ENCODE measurements around the gene HPCA. TPM values are rescaled to one million over a fixed set of nuclear protein-coding genes. Genes with fewer than 3 reads are reported as not detected.

HPCA gene
- total and polyA plus RNA-seq, 2 of the 13 experiments (the other 11 are each of a cell fraction or from before 2014, with no cell fraction given), result not detected

DNA sequence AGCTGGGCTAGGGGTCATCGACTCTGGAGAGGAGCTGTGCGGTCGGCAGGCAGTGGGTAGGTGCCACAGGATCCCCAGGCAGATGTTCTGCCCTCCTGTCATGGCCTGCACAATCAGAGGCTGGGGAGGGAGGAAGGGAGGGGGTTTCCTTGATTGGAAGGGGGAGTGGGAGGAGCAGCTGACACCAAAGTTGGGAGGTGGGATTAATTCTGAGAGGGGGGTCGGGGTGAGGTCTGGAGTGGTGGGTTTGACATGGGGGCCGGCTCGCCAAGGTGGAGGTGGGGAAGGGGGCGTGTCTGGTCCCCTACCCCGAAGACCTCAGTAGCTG is 651 bp upstream of the HPCA start:
- Histone ChIP-seq H3K4me1 (ENCODE audit: insufficient read depth, low read length) (peaks cover 7% of the 10 kb centered on the region), H3K9ac (ENCODE audit: insufficient read depth, low read depth, low read length) (no peak overlapping the region), H3K36me3 (replicated peaks in 1 of 2; ENCODE audit: control insufficient read depth in 1 of 2, insufficient read depth in 2 of 2, low read length in 2 of 2) (no peaks in the 10 kb centered on the region), H4K20me1 (ENCODE audit: insufficient read depth, low read length) (0 out of 2 replicates have a peak, but pooled peaks cover 4% of the 10 kb centered on the region), H3K27me3 (ENCODE audit: control insufficient read depth in 1 of 2, insufficient read depth in 2 of 2, low read length in 2 of 2) (peaks cover 9 to 57% of the 10 kb centered on the region in 2 experiments; a peak in 4 of 5 replicates), H3K4me3 (replicated peaks in 1 of 3; ENCODE audit: insufficient read depth in 1 of 3, low read depth in 2 of 3, low read length in 3 of 3) (no peak overlapping the region), H3K4me2 (ENCODE audit: low read depth, low read length) (no peak overlapping the region), H3K9me3 (ENCODE audit: low read length) (no peaks in the 10 kb centered on the region), H2AFZ (ENCODE audit: low read length) (no peak overlapping the region), H3K27ac (ENCODE audit: extremely low read length, insufficient read depth, low read length) (no peak overlapping the region), H3K79me2 (ENCODE audit: insufficient read depth, low read length) (no peaks in the 10 kb centered on the region)
- CTCF ChIA-PET (ENCODE audit: low intra/inter-chr PET ratio, low total read pairs), result interaction anchor here (0.7 kb wide), 1 partner anchor 13 kb away, joined by 3 read pairs; no protein-coding TSS in a partner anchor
- no peak for DNase-seq (ENCODE audit: low spot score)
- POLR2A ChIA-PET, result no interaction called here
- intact Hi-C loops (cut with micrococcal nuclease; ENCODE audit: unreplicated experiment) (no loop called here), in situ Hi-C loops (cut with HindIII; ENCODE audit: extremely low pct_ligation_motif_present, low pct_unique_long_range_greater_than_20kb) (no loop called here)
- no peak for FAIRE-seq
- BruUV-seq (replicated peaks), result no TSS peak
- ATAC-seq, result no peak
- WGBS (ENCODE audit: low lambda C conversion rate), result 23% methylated on average over 7 of the region's 8 CpGs
- TF ChIP-seq, protein P1, sequence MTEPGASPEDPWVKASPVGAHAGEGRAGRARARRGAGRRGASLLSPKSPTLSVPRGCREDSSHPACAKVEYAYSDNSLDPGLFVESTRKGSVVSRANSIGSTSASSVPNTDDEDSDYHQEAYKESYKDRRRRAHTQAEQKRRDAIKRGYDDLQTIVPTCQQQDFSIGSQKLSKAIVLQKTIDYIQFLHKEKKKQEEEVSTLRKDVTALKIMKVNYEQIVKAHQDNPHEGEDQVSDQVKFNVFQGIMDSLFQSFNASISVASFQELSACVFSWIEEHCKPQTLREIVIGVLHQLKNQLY (CRISPR knock-in tag; IDR thresholded peaks at IDR 0.05), result no peak
- no peak for TF ChIP-seq TP53 (CRISPR knock-in tag; conservative IDR thresholded peaks at IDR 0.05)
- TF ChIP-seq, protein P2, sequence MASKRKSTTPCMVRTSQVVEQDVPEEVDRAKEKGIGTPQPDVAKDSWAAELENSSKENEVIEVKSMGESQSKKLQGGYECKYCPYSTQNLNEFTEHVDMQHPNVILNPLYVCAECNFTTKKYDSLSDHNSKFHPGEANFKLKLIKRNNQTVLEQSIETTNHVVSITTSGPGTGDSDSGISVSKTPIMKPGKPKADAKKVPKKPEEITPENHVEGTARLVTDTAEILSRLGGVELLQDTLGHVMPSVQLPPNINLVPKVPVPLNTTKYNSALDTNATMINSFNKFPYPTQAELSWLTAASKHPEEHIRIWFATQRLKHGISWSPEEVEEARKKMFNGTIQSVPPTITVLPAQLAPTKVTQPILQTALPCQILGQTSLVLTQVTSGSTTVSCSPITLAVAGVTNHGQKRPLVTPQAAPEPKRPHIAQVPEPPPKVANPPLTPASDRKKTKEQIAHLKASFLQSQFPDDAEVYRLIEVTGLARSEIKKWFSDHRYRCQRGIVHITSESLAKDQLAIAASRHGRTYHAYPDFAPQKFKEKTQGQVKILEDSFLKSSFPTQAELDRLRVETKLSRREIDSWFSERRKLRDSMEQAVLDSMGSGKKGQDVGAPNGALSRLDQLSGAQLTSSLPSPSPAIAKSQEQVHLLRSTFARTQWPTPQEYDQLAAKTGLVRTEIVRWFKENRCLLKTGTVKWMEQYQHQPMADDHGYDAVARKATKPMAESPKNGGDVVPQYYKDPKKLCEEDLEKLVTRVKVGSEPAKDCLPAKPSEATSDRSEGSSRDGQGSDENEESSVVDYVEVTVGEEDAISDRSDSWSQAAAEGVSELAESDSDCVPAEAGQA (IDR thresholded peaks at IDR 0.05; ENCODE audit: low read depth), result no peak
- TF ChIP-seq, protein P2 (CRISPR knock-in tag; IDR thresholded peaks at IDR 0.05; ENCODE audit: borderline replicate concordance), result no peak
- no peak for TF ChIP-seq SIX1 (CRISPR knock-in tag; IDR thresholded peaks at IDR 0.05; ENCODE audit: borderline replicate concordance)
- TF ChIP-seq, protein P3, sequence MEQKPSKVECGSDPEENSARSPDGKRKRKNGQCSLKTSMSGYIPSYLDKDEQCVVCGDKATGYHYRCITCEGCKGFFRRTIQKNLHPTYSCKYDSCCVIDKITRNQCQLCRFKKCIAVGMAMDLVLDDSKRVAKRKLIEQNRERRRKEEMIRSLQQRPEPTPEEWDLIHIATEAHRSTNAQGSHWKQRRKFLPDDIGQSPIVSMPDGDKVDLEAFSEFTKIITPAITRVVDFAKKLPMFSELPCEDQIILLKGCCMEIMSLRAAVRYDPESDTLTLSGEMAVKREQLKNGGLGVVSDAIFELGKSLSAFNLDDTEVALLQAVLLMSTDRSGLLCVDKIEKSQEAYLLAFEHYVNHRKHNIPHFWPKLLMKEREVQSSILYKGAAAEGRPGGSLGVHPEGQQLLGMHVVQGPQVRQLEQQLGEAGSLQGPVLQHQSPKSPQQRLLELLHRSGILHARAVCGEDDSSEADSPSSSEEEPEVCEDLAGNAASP (CRISPR knock-in tag; IDR thresholded peaks at IDR 0.05; ENCODE audit: borderline replicate concordance), result no peak
- no peak for TF ChIP-seq ZNF451 (CRISPR knock-in tag; IDR thresholded peaks at IDR 0.05)
- TF ChIP-seq, protein P4, sequence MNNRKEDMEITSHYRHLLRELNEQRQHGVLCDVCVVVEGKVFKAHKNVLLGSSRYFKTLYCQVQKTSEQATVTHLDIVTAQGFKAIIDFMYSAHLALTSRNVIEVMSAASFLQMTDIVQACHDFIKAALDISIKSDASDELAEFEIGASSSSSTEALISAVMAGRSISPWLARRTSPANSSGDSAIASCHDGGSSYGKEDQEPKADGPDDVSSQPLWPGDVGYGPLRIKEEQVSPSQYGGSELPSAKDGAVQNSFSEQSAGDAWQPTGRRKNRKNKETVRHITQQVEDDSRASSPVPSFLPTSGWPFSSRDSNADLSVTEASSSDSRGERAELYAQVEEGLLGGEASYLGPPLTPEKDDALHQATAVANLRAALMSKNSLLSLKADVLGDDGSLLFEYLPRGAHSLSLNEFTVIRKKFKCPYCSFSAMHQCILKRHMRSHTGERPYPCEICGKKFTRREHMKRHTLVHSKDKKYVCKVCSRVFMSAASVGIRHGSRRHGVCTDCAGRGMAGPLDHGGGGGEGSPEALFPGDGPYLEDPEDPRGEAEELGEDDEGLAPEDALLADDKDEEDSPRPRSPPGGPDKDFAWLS (CRISPR knock-in tag; IDR thresholded peaks at IDR 0.05; ENCODE audit: borderline replicate concordance), result no peak
- TF ChIP-seq MXI1 (IDR thresholded peaks at IDR 0.05; ENCODE audit: borderline replicate concordance, low read depth, low read length), result no peak
- no peak for TF ChIP-seq CENPT (CRISPR knock-in tag; IDR thresholded peaks at IDR 0.05; ENCODE audit: low read depth)
- TF ChIP-seq NR2F6 (IDR thresholded peaks at IDR 0.05), result no peak
- TF ChIP-seq NR2F6 (CRISPR knock-in tag; IDR thresholded peaks at IDR 0.05), result no peak
- TF ChIP-seq, protein P5, sequence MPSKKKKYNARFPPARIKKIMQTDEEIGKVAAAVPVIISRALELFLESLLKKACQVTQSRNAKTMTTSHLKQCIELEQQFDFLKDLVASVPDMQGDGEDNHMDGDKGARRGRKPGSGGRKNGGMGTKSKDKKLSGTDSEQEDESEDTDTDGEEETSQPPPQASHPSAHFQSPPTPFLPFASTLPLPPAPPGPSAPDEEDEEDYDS (CRISPR knock-in tag; IDR thresholded peaks at IDR 0.05), result no peak
